Limb (tissue), 2 donors: ENCODE data around the gene AP2B1.
"Not testable (repeated sequence)": the region's sequence is repeated elsewhere in the genome, so short reads cannot be mapped to it uniquely, and the experiment has no call there.

Experiments used
- DNase-seq, 2 donors: peaks; one replicate each; pipeline ENCODE4 v3.0.0-alpha.2; 2016; ENCODE audit errors: extremely low spot score in 2 of 2

The AP2B1 gene

DNA sequence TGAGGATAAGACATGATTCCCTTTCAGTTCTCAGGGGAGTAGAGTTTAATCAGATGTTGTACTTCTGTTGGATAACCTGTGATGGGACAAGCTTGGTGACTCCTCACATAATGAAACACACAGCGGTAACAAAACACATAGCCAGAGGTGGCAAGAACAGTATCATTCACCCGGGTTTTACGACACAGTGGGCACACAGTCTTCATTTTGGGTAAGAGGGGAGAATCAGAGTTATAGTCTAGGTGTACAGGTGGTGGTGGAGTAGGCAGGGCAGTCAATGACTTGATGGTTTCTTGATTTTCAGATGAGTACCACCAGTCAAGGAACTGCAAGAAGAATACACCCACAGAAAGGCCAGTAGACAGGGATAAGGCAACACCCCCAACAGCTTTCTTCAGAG, 11.4 kb upstream of the AP2B1 start:
- no peak for DNase-seq

DNA sequence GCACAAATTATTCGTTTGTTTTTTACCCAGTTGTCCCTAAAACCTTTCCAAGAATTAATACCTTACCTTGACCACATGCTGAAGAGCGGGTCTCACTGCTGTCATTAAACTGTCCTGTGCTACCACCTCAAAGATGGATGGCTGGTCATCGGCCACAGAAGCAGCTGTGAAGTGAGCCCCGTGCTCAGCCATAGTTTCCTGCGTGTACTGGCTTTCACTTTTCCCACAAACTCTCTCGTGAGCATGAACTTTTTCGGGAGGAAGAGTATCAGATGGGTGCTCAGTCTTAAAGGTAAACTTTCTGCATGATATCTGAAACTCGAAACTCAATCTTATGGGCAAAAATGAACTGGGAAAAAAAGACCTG, 9.3 kb upstream of the AP2B1 start:
- no peak for DNase-seq

DNA sequence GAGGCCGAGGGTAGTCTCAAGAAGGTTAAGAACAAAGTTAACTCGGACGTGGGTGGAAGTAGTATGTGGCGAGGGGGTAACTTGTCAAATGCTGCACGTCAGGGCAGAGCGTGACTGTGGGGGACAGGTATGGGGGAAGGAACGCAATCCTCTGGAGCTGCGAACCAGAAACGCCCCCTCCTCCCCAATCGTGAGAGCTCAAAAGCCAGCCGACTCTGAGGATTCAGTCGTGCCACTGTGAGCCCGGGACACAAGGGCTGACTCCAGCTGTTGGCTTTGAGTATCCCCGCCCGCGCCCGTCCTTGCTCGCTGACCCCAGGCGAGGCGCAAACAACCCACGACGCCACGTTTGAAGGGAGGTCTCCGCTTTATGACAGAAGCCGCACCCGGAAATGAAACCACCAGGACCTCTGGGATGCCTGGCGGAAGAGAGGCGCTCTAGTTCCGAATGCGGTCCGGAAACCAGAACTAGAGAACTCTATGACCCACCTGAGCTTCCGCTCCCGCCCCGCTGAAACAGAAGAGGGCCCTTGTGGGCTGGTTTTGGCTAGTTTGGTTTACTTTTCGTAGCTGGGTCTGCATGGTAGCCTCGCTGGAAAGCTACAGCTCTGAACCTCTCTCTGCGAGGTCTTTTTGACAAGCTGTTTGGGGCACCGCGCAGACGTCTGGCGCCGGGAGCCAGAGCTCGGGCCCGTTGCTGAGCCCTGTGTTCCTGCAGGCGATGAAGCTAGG, 8.8 kb upstream of the AP2B1 start, which contains the start of gene PEX12:
TSS of gene PEX12 (minus strand) at position 375 of the 732 bp plus-strand sequence. CDS start 550 bp downstream, outside the sequence.
- DNase-seq: peak; percentile 88 to 96

DNA sequence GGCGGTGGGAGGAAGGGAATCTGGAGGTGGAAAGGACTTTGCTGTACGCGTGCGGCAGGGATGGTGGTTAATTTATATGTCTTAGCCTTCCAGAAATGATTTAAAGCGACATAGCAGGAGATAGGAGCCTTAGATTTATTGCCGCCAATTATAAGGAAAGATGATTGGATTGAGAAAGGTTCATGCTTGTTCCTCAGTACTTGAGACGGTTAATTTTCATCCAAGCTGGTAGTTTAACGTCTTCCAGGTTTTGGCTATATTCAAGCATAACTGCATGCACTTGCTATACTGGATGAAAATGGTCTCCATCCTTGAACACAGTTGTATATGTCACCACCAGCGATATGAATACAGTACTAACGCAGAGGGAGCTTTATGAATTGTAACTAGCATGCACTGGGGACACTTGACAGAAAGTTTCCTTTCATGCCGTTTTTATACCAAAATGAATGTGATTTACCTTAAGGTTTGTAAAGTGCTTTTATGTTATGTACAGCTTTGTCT, 8.1 kb upstream of the AP2B1 start:
- DNase-seq: no peak

DNA sequence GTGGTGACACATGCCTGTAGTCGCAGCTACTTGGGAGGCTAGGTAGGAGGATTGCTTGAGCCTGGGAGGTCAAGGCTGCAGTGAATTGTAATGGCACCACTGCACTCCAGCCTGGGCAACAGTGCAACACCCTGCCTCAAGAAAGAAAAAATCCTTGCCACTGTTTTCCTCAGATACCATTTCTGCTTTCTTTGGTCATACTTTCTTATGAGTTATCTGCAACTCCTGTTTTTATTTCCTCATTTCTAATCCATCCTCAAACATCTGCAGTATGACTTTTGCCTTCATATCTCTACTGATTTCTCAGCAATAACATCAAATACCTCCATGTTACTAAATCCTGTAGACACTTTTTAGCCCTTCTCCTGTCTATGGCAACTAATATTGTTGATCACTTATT, 3.1 kb upstream of the AP2B1 start:
- no peak for DNase-seq

DNA sequence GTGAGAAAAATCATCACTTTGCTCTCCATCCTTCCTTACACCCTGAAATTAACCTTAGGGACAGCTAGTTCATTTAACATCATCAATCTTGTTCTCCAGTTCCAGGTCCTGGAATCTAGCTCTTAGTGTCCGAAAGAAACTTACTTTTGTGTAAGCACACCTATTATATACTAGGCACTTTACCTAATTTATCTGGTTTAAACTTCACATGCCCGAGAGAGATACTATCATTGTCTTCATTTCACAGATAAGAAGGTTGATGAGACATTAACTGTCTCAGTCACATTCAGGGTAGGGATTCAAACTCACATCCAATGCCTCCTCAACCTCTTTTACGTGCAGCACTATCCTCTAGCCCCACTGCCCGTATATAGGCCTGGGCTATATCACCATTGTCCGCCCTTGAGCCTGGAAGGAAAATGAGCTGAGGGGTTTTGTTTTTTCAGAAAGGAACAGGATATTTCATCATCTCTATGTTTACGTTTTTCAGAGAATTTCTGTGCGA, 501 bp upstream of the AP2B1 start:
- DNase-seq: no peak

DNA sequence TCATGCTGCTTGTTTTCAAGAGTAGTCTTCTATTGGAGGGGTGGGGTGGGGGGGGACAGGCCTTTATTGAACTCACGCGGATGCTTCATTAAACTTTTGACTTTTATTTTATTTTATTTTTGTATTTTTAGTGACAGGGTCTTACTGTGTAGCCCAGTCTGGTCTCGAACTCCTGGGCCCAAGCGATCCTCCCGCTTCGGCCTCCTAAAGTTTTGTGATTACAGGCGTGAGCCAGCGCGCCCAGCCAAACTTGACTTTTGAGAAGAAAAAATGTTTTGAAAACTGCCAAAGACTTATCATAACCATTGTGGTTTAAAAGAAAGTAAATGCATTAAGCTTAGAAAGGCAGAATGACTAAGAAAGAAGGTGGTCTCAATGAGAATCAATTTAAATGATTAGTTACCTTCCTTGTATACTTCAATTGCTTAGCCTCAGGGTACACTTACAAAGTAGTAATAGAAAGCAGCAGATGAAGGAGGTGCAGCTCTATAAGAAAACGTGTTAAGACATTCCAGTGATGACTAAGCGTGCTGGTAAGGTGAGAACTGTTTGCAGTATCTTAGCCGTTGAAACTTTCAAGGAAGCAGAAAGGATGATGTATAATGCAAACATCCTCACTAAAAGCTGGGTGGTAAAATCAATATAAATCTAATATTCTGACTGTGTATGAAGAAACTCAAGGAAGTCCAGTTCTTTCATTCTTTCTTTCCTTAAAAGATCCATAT, 1.2 kb downstream of the AP2B1 start:
- DNase-seq: no peak

DNA sequence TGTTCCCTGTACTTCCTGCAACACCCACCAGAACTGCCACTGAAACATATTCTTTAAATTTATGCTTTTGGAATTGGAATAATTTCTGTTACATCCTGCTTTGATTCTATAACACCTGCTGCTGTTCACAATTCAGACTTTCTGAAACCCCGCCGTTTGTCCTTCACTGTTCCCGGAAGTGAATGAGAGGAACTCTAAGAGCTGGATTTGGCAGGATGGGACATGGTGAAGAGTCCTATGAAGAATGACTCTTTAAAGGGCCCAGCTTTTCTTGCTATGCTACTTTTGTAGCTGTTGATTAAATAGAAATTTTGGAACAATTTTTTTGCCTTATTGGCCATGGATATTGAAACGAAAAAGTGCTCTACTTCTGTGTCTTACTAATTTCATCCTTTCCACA, 8.9 kb downstream of the AP2B1 start:
- DNase-seq: no peak

DNA sequence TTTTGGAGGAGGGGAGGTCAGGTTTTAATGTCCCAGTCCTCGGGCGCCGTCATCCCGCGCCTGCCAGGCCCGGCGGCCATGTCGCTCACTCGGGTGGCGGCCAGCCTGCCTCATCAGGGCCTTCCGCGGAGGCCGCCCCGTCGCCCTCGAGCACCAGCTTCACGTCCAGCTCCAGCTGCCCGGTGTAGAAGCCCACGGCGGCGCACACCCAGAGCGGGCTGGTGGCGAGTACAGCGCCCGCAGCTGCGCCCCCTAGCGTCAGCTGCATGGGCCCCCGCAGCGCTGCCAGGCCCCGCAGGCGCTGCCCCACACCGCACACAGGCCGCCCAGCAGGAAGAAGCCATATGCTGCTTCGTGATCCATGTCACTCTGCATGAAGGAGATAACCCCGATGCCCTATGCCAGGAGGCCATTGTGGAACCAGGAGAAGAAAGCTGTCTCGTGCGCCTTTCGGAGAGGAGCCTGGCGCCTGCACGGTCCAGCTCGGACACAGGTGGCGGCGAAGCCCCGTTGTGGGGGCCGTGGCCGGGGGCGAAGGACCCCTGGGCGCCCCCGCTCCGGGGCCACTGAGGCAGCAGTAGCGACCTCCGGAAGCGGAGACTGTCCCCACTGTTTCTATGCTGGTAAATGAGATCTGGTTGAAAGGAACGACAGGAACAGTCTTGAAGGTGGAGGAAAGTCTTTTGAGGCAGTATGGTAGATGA, 9.6 kb downstream of the AP2B1 start:
- no peak for DNase-seq

DNA sequence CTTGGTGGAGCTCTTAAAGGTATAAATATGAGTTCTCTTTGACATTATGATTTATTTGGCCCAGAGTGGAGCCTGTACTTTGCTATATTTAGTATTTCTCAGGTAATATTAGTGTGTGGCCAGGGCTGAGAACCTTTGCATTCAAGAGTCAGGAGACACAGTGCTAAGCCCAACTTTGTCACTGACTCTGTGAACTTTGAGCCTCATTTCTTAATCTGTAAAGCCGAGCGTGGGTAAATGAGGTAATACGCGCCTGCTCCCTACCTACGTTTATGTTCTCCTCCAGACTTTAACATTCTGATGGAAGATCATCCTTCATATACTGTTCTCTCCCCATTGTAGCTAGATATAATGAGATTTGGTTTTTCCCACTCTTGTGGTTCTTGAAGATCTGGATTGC, 10.5 kb downstream of the AP2B1 start:
- no peak for DNase-seq

DNA sequence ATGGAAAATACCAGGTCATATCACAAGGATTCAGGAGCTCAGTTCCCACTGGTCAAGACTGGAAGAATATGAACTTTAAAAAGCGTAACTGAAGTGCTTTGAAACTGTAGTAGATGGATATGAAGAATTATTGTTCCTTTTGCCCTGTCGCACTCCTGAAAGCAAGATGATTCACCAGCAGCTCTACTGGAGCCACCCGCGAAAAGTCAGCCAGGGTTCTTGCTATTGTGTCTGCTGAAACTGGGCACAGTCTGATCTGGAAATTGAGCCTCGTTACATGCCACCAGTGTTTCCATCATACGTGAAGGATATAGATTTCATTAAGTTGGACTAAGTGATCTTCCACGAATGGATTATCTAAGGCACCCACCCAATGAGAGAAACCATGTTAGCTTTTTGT, 16.6 kb downstream of the AP2B1 start:
- DNase-seq: no peak

DNA sequence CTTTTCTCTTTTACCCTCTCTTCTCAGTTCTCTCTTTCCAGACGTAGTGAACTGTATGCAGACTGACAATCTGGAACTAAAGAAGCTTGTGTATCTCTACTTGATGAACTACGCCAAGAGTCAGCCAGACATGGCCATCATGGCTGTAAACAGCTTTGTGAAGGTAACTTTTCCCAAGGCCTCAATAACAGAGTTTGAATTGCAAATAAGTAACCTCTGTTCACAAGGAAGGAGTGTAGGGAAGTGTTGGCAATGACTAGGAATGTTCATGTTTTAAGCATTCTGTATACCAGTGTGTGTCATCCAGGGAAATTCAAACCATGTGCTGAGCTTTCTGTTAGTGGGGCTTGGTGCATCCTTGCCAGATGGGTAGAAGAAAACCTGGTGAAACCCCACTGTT, 18.6 kb downstream of the AP2B1 start:
- no peak for DNase-seq

DNA sequence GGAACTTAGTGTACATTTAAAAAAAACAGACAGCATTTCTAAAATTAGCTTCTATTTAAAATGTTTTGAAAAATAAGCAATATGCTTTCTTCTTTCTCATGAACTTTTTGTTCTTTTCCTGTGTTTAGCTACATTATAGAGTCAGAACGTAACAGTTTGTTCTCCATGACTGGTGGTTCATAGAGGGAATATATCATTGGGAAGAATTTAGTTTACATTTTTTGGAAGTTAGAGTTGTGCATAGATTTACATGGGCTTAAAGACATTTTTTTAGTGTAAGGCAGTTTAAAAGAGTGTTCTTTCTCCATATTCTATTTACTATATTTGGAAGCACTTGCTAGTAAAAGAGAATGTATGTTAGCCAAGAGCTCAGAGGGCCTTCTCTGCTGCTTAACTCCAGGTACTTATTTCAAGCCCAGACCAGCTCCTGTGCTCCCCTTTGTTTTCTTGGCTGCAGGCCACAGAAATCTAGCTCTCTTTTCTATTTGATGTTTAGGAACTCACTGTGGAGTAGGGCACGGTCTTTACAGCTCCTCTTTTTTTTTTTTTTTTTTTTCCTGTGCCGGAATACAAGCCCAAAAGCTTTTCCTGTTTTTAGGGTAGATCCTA, 20.2 kb downstream of the AP2B1 start:
- no peak for DNase-seq

DNA sequence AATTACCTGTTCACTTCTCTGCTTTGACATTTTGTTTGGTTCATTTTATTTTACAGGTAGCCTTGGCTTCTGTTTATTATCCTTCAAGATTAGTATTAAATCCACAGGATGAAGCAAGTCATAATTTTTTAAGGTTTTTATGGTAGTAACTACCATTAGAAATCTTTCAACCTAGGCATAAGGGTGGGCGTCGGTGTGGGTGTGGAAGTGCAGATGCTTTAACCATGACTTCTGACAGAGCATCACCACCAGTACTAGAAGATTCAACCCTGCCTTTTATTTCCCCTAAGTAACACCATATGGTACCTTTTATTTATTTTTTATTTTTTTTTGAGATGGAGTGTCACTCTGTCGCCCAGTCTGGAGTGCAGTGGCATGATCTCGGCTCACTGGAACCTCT, 22.7 kb downstream of the AP2B1 start:
- DNase-seq: no peak

DNA sequence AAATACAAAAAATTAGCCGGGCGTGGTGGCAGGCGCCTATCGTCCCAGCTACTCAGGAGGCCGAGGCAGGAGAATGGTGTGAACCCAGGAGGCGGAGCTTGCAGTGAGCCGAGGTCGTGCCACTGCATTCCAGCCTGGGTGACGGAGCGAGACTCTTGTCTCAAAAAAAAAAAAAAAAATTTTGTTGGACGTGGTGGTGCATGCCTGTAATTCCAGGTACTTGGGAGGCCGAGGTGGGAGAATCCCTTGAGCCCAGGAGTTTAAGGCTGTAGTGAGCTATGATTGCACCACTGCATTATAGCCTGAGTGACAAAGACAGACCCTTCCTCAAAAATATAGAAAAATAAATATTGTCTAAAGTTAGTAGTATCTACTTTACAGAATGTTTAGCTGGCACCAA, 23.6 kb downstream of the AP2B1 start:
- not testable (repeated sequence) for DNase-seq

DNA sequence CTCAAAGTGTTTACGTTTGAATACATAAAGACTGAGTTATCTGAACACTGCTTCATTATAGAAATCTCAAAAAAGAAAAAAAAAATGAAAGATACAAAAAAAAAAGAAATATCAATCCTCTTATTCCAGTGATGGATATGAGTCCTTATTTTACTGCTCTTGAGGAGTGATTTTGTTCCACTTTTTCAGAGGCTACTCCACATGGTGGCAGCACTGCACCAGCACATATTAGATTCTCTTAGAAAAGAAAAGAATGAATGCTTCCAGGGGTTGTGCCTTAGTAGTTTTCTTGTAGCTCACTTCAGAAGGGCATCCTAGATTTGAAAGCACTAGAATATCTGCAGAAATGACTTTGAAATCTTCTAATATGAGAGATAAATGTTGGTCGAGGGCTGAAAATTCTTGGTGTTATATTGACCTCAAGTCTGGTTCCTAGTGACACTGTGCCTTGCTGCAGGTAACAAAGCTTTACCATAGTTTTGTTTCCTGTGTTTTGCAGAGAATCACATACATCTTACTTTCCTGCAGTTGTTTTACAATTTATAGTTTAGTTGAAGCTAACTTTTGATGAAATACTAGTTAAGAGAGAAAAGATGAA, 25.9 kb downstream of the AP2B1 start:
- DNase-seq: peak; percentile 36 to 58

DNA sequence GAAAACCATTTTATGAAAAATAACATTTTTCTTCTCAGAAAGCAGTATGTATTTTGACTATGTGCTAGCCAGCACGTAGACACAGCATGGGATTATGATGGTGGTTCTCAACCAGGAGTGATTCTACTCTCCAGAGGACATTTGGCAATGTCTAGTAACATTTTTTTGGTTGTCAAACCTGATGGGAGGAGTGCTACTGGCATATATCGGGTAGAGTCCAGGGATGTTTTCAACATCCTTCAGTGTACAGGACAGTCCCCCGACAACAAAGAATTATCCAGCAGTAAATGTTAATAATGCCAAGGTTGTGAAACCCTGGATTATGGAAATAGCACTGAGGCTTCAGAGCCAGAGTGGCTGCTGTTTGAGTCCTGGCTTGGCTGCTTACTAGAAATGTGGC, 27.7 kb downstream of the AP2B1 start:
- no peak for DNase-seq

DNA sequence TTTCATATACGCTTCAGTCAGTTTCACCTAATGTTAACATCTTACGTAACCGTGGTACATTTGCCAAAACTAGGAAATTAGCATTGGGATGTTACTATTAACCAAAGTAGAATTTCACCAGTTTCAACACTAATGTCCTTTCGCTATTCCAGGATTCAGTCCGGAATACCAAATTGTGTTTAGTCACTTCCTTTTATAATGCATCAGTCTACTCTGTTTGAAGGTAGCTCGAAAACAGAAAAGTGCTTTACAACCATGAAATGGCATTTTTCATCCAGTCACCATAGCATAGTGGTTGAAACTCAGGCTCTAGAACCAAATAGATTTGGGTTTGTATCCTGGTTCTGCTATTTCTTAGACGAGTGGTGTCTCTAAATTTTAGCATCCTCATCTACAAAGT, 29.4 kb downstream of the AP2B1 start:
- DNase-seq: no peak

DNA sequence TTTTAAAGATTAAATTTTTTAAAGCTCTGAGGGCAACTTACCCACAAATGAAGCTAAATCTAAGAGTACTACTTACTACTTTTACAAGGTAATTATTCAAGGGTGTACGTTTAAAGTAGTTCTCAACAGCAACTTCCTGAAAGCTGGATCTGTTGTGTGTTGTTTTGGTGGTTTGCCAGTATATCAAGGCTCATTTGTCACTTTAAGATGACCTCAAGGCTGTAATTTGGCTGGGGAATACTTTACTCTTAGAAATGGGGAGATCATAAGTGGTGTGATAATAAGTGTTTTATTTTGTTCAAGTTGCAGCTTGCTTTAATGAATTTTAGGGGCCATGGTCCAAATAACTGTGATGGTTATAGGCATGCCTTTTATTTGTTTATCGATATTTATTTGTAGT, 30.4 kb downstream of the AP2B1 start:
- DNase-seq: no peak

DNA sequence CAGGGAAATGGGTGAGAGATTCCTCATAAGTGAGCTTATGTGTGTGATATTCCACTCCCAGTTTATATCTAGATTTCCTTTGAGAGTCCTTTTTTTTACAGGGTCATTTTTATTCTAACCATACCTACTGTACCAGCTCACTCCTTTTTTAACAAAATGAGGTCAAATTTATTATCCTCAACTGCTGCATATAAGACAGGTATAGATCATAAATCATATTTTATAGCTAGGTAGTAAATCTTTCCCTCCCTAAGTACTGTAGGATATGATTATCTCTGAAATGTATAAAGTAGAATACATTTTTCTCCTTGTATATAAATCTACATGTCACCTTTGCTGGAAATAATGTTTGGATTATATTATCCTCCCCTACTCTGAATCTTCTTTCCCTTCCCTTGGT, 31.5 kb downstream of the AP2B1 start:
- no peak for DNase-seq

DNA sequence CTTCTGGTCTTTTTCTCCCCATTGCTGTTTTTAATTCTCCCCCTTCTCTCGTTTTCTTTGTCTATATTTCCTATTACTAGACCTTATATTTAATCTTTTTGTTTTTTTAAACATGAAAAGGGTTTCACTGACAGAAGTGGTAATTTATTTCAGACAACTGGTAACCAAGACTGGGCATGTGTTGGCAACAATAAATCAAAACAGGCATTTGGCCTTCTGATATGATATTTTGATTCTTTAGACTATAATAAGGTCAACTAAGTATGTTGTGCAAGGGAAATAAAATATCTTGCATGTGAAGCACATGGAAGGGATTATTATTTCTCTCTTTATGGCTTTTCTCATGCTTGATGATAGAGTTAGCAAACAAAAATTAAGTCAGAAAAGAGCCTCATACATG, 34.6 kb downstream of the AP2B1 start:
- no peak for DNase-seq
